Activated naive CD4-positive, alpha-beta T cell treated with anti-CD3 and anti-CD28 coated beads, Interleukin-2, amount 50 U/mL, for 72 hours (primary cell): Measurements from ENCODE around the gene ZNF200. TPM values are rescaled to one million over a fixed set of nuclear protein-coding genes. Genes with fewer than 3 reads are reported as not detected.

Source experiments
- ATAC-seq, 2 donors: fragments of 150-1000 bp; cut with Tn5 transposase; 2 replicates each; pipeline ENCODE4 v1.10.0; 2021; ENCODE audit warnings: mild to moderate bottlenecking in 2 of 2, moderate library complexity in 2 of 2
- DNase-seq, 2 donors: peaks; one replicate each; pipeline ENCODE4 v3.0.0; 2021 to 2022; ENCODE audit warnings: low spot score in 2 of 2
- H3K27ac Mint-ChIP-seq, 2 donors: one replicate each; pipeline ENCODE4 v1.8.0; 2022; ENCODE audit warnings: mild to moderate bottlenecking in 2 of 2, mixed read lengths in 2 of 2
- H3K36me3 Mint-ChIP-seq, 2 donors: one replicate each; pipeline ENCODE4 v1.8.0; 2022; ENCODE audit warnings: mixed read lengths in 2 of 2
- H3K9me3 Mint-ChIP-seq, 2 donors: one replicate each; pipeline ENCODE4 v1.8.0; 2022; ENCODE audit warnings: mixed read lengths in 2 of 2
- total RNA-seq, 2 donors: library from RNA; stranded (reverse); gene quantifications; one replicate each; pipeline ENCODE4 v1.2.3, GENCODE V29; 2022

The ZNF200 gene
- total RNA-seq, 2 donors from 2014 or later: 9.2 to 19.3 TPM

DNA sequence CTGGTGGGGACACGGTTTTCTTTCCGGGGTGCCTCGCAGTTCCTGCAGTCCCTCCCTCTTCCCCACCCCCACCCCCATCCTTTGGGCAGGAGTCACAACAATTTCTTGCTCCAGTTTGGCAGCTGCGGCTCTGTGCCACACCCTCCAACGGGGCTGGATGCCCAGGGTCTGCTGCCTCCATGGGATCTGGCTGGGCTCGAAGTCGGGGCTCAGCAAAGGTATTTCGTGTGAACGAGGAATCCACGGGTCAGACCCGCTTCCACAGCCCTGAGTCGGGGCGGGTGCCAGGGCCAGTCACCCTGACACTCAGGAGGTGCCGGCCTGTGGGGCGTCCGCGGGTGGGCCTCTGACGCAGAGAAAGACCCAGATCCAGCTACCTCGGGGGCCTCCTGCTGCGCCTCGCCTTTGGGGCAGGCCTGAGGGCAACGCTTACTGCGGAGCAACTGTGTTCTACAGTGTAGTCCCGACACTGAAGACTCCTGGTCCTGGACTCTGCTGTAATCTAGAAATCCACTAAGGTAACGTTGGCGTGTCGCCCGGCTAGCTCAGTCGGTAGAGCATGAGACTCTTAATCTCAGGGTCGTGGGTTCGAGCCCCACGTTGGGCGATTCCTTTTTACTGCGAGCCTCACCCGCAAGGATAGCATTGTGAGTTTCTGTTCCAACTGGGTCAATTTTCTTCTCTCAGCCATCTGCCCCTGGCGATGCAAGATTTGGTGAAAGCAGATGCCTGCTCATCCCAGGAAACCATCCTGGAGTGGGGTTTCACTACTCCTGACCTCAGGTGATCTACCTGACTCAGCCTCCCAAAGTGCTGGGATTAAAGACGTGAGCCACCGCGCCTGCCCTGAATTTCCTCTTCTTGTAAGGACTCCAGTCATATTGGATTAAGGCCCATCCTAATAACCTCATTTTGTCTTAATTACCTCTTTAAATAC is 59.5 kb downstream of the ZNF200 start:
- DNase-seq: peak in 1 of 2 donors; percentile 69
- Mint-ChIP-seq H3K36me3 (peaks cover 0 to 5% of the 10 kb centered on the region in 2 donors), H3K27ac (peak overlapping the region in 1 of 2 donors; percentile 77), H3K9me3 (no peaks in the 10 kb centered on the region)
- peak in 1 of 2 donors; percentile 27 for ATAC-seq

- Mint-ChIP-seq H3K27ac (peak overlapping the region; percentile 36 to 93), H3K36me3 (peaks cover 0 to 5% of the 10 kb centered on the region in 2 donors), H3K9me3 (no peaks in the 10 kb centered on the region)
- ATAC-seq (no peak), DNase-seq (no peak)
Observed at GRCh38 chr16:3174618-3175148, 60.3 kb downstream of the ZNF200 start.

- Mint-ChIP-seq H3K36me3 (peaks cover 0 to 5% of the 10 kb centered on the region in 2 donors), H3K9me3 (no peaks in the 10 kb centered on the region), H3K27ac (peak overlapping the region; percentile 36 to 93)
- DNase-seq (peak in 1 of 2 donors; percentile 60), ATAC-seq (peak; percentile 12 to 26)
Observed at GRCh38 chr16:3173892-3174617, 60.9 kb downstream of the ZNF200 start.

Other genes with a start within 250 kb of the ZNF200 start
- under 1 TPM in 1 of 2 donors, not detected in 1; 0.11 TPM for gene CLDN9, start 222.2 kb downstream of the ZNF200 start, total RNA-seq
- gene CLDN6, start 217.0 kb downstream of the ZNF200 start, total RNA-seq: not detected
- 10 to 100 TPM in 1 of 2 donors, 1 to 10 TPM in 1; 7.6 to 14.6 TPM for gene TNFRSF12A, start 214.8 kb downstream of the ZNF200 start, total RNA-seq
- 10 to 100 TPM; 40.9 to 47.3 TPM for gene HCFC1R1, start 211.2 kb downstream of the ZNF200 start, total RNA-seq
- gene THOC6, start 211.1 kb downstream of the ZNF200 start, total RNA-seq: 10 to 100 TPM; 35.3 to 65.2 TPM
- gene BICDL2, start 198.2 kb downstream of the ZNF200 start, total RNA-seq: 1 to 10 TPM in 1 of 2 donors, not detected in 1; 2.9 TPM
- gene MMP25, start 188.6 kb downstream of the ZNF200 start, total RNA-seq: 1 to 10 TPM; 1.8 to 2.0 TPM
- gene IL32, start 169.5 kb downstream of the ZNF200 start, total RNA-seq: 1,000 to 10,000 TPM; 2,042 to 3,291 TPM
- gene ZSCAN10, start 135.9 kb downstream of the ZNF200 start, total RNA-seq: under 1 TPM; 0.14 to 0.68 TPM
- gene ZNF205, start 122.6 kb downstream of the ZNF200 start, total RNA-seq: under 1 TPM in 1 of 2 donors, not detected in 1; 0.18 TPM
- gene ZNF213, start 100.1 kb downstream of the ZNF200 start, total RNA-seq: 1 to 10 TPM; 6.1 to 8.2 TPM
- gene OR1F1, start 47.0 kb downstream of the ZNF200 start, total RNA-seq: not detected
- under 1 TPM in 1 of 2 donors, not detected in 1; 0.16 TPM for gene MEFV, start 21.5 kb upstream of the ZNF200 start, total RNA-seq
- 10 to 100 TPM; 16.2 to 20.6 TPM for gene ZNF263, start 48.3 kb upstream of the ZNF200 start, total RNA-seq
- gene TIGD7, start 70.3 kb upstream of the ZNF200 start, total RNA-seq: 1 to 10 TPM; 5.4 to 5.9 TPM
- gene ZNF75A, start 70.3 kb upstream of the ZNF200 start, total RNA-seq: 10 to 100 TPM in 1 of 2 donors, 1 to 10 TPM in 1; 7.4 to 26.0 TPM
- gene OR2C1, start 120.7 kb upstream of the ZNF200 start, total RNA-seq: not detected
- gene ZSCAN32, start 165.8 kb upstream of the ZNF200 start, total RNA-seq: 10 to 100 TPM in 1 of 2 donors, 1 to 10 TPM in 1; 7.6 to 14.1 TPM
- gene ZNF174, start 166.1 kb upstream of the ZNF200 start, total RNA-seq: 1 to 10 TPM; 5.2 to 7.7 TPM
- gene ZNF597, start 208.3 kb upstream of the ZNF200 start, total RNA-seq: 1 to 10 TPM; 2.0 to 3.1 TPM
- 10 to 100 TPM; 29.2 to 40.1 TPM for gene NAA60, start 208.5 kb upstream of the ZNF200 start, total RNA-seq